Hepatocyte (in vitro differentiated cells): ENCODE measurements around the gene SOCS4. TPM values are rescaled to one million over a fixed set of nuclear protein-coding genes. Genes with fewer than 3 reads are reported as not detected.

ENCODE experiments used
- DNase-seq: peaks from one replicate; pipeline ENCODE4 v3.0.0-alpha.2; 2016; ENCODE audit warnings: low spot score
- H2AFZ ChIP-seq: fragments of 200-600 bp; sonication (generic); 2 replicates; pipeline ENCODE4 v1.6.0; 2016; ENCODE audit warnings: antibody characterized with exemption, mild to moderate bottlenecking
- H3K27ac ChIP-seq: fragments of 200-600 bp; sonication (generic); 2 replicates; pipeline ENCODE4 v1.5.1; 2016; ENCODE audit warnings: mild to moderate bottlenecking
- H3K27me3 ChIP-seq: fragments of 200-600 bp; sonication (generic); 2 replicates; pipeline ENCODE4 v1.6.1; 2016
- H3K36me3 ChIP-seq: fragments of 200-600 bp; sonication (generic); replicated peaks from 2 replicates; pipeline ENCODE4 v1.5.1; 2016; ENCODE audit warnings: low read depth; ENCODE audit not compliant: insufficient read depth
- H3K4me1 ChIP-seq: fragments of 200-600 bp; sonication (generic); 2 replicates; pipeline ENCODE4 v1.5.1; 2016; ENCODE audit warnings: mild to moderate bottlenecking, moderate library complexity; ENCODE audit not compliant: insufficient read depth
- H3K4me2 ChIP-seq: fragments of 200-600 bp; sonication (generic); 2 replicates; pipeline ENCODE4 v1.6.0; 2016
- H3K4me3 ChIP-seq: fragments of 200-600 bp; sonication (generic); 2 replicates; pipeline ENCODE4 v1.5.1; 2016; ENCODE audit warnings: mild to moderate bottlenecking
- H3K79me2 ChIP-seq: fragments of 200-600 bp; sonication (generic); 2 replicates; pipeline ENCODE4 v1.6.0; 2017; ENCODE audit warnings: mild to moderate bottlenecking
- H3K9me2 ChIP-seq: fragments of 200-600 bp; sonication (generic); replicated peaks from 2 replicates; pipeline ENCODE4 v1.6.0; 2017; ENCODE audit warnings: mild to moderate bottlenecking; ENCODE audit not compliant: insufficient read depth
- H3K9me3 ChIP-seq: fragments of 200-600 bp; sonication (generic); 2 replicates; pipeline ENCODE4 v1.5.1; 2016; ENCODE audit warnings: low read depth, mild to moderate bottlenecking
- H4K20me1 ChIP-seq: fragments of 200-600 bp; sonication (generic); 2 replicates; pipeline ENCODE4 v1.6.0; 2016; ENCODE audit warnings: mild to moderate bottlenecking; ENCODE audit not compliant: insufficient read depth, poor library complexity, severe bottlenecking
- EZH2 ChIP-seq: fragments of 200-600 bp; sonication (generic); IDR thresholded peaks from 2 replicates; pipeline ENCODE4 v1.6.1; 2016; ENCODE audit warnings: antibody characterized with exemption, mild to moderate bottlenecking, borderline replicate concordance
- EZH2phosphoT487 ChIP-seq: fragments of 200-600 bp; sonication (generic); IDR thresholded peaks from one replicate; pipeline ENCODE4 v1.6.1; 2018; ENCODE audit warnings: antibody characterized with exemption, mild to moderate bottlenecking, low read depth, moderate library complexity; ENCODE audit not compliant: unreplicated experiment, severe bottlenecking
- WGBS: methylation state at CpG from one replicate; pipeline ENCODE4 v1.1.6; 2016; ENCODE audit warnings: low lambda C conversion rate; ENCODE audit errors: missing lambda C conversion rate; 5-methylcytosine and 5-hydroxymethylcytosine counted together
- polyA plus RNA-seq: library from polyadenylated mRNA; unstranded; fragments of >200 nt; fragmentation: Nextera tagmentation; extraction: Ambion mirVana; gene quantifications from 2 replicates; pipeline ENCODE4 v1.2.1, GENCODE V29; 2016
- total RNA-seq: library from RNA; depleted of rRNA; stranded (reverse); fragments of >200 nt; gene quantifications from 2 replicates; pipeline ENCODE4 v1.2.3, GENCODE V29; 2014
- TF ChIP-seq, protein P1 (sequence below): fragments of 200-600 bp; sonication (generic); IDR thresholded peaks from 2 replicates; pipeline ENCODE4 v1.5.1; 2016; ENCODE audit warnings: antibody characterized with exemption, mild to moderate bottlenecking; ENCODE audit not compliant: poor library complexity

The SOCS4 gene
- total and polyA plus RNA-seq, 2 experiments from 2014 or later: 4.1 to 18.8 TPM

DNA sequence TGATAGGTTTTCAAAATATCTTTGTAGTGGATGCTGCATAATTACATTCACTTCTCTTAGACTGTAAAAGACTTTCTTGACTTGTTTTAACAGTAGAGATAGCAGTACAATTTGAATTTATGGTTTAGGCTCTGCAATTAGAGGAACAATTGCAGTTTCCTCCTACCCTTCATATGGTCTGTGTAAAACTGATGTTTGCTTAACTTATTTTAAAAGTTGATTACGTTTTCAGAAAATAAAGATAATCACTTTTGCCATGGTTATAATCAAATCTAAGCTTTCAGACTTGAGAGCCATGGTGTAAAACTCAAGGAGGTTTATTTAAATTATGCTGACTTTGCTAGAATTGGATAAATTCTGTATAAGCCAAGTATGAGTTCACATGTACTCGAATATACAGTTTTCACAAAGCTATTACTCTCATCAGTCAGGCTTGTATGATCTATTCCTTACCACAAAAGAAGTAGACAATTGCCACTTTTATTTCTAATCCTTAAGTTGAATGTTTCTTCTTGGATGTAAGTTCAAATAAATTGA is 21.9 kb downstream of the SOCS4 start:
- Histone ChIP-seq H3K4me1 (peaks cover 12% of the 10 kb centered on the region), H3K27ac (no peak overlapping the region), H3K36me3 (no peaks in the 10 kb centered on the region), H3K4me2 (no peak overlapping the region), H3K4me3 (no peak overlapping the region), H3K9me2 (no peaks in the 10 kb centered on the region), H4K20me1 (peaks cover 7% of the 10 kb centered on the region), H2AFZ (no peak overlapping the region), H3K27me3 (no peaks in the 10 kb centered on the region), H3K9me3 (no peaks in the 10 kb centered on the region), H3K79me2 (peaks cover 19% of the 10 kb centered on the region)
- 74% methylated on average over 2 of the region's 2 CpGs for WGBS
- TF ChIP-seq EZH2 (no peak), EZH2phosphoT487 (no peak)
- TF ChIP-seq, protein P1, sequence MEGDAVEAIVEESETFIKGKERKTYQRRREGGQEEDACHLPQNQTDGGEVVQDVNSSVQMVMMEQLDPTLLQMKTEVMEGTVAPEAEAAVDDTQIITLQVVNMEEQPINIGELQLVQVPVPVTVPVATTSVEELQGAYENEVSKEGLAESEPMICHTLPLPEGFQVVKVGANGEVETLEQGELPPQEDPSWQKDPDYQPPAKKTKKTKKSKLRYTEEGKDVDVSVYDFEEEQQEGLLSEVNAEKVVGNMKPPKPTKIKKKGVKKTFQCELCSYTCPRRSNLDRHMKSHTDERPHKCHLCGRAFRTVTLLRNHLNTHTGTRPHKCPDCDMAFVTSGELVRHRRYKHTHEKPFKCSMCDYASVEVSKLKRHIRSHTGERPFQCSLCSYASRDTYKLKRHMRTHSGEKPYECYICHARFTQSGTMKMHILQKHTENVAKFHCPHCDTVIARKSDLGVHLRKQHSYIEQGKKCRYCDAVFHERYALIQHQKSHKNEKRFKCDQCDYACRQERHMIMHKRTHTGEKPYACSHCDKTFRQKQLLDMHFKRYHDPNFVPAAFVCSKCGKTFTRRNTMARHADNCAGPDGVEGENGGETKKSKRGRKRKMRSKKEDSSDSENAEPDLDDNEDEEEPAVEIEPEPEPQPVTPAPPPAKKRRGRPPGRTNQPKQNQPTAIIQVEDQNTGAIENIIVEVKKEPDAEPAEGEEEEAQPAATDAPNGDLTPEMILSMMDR: no peak
- no peak for DNase-seq

DNA sequence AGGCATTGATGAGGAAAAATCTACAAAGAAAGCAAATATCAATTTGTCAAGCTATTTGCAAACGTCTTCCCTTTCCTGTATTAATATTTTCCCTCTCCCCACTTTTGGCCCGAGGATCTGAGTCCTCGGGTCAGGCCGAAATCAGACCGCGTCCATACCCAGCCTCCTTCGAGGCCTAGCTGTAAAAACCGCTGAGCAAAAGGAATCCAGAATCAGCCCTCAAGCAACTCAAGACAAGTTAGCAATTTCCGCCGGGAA is 24.1 kb downstream of the SOCS4 start:
- Histone ChIP-seq H3K9me3 (no peaks in the 10 kb centered on the region), H3K4me2 (peak overlapping the region; percentile 74), H2AFZ (peak overlapping the region; percentile 85), H3K36me3 (no peaks in the 10 kb centered on the region), H3K4me3 (peak overlapping the region; percentile 4), H4K20me1 (peaks cover 26% of the 10 kb centered on the region), H3K27ac (peak overlapping the region; percentile 100), H3K4me1 (peaks cover 12% of the 10 kb centered on the region), H3K27me3 (no peaks in the 10 kb centered on the region), H3K79me2 (peaks cover 40% of the 10 kb centered on the region), H3K9me2 (no peaks in the 10 kb centered on the region)
- no peak for DNase-seq
- TF ChIP-seq, protein P1: no peak
- TF ChIP-seq EZH2 (no peak), EZH2phosphoT487 (no peak)
- 3% methylated on average over 10 of the region's 10 CpGs for WGBS

DNA sequence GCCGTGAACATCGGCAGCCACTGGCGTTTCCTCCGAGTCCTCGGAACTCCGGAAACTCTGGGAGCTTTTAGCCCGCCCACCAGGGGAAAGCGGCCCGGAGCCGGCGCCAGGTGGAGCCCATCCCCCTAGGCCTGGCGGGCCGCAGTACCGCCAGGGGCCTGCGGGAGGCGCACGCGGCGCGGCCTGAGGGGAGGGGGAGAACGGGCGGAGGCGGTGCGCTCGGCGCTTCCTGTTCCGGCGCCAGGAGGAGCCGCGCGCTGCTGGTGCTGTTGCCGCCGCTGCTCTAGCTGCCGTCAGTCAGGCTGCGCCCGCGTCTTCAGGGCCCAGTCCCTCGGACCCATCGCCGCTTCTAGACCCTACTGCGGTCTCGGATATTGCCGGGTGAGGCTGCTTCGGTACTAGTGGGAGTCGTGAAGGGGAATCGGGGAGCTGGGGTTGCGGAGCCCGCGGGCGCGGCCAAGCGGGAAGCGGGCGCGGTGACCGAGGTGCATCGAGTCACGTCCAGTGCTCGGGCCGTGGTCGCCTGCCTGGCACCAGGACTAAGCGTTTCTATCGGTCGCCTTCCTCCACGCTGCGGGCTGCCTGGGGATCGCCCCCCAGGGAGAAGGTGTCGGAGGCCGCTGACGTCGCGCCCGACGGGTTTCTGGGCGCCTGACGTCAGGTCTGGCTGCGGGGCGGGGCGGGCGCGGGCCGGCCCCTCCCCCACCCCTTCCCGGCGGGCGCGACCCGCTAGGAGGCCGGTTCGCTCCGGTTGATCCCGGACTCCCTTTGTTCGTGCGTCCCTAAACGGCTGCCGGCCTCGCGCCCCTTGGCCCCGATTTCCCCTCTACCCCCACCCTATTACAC is 24.6 kb downstream of the SOCS4 start, which contains the start of gene MAPK1IP1L:
TSS of gene MAPK1IP1L (plus strand) at position 225 of the 846 bp plus-strand sequence. CDS start 10,037 bp downstream, outside the sequence.
- H3K27me3 ChIP-seq: no peaks in the 10 kb centered on the region
- H3K4me3 ChIP-seq: peak within 1 kb of the TSS; percentile 79
- peaks cover 31% of the 10 kb centered on the region for H4K20me1 ChIP-seq
- no peaks in the 10 kb centered on the region for H3K9me3 ChIP-seq
- WGBS: 1% methylated on average over 67 of the region's 98 CpGs
- peak; percentile 96 for DNase-seq
- no peaks in the 10 kb centered on the region for H3K36me3 ChIP-seq
- peak within 1 kb of the TSS; percentile 85 for H2AFZ ChIP-seq
- H3K79me2 ChIP-seq: peaks cover 46% of the 10 kb centered on the region
- H3K4me2 ChIP-seq: peak within 1 kb of the TSS; percentile 77
- H3K27ac ChIP-seq: peak within 1 kb of the TSS; percentile 100
- peaks cover 12% of the 10 kb centered on the region for H3K4me1 ChIP-seq
- TF ChIP-seq, protein P1: peak; percentile 99
- TF ChIP-seq EZH2phosphoT487: no peak
- H3K9me2 ChIP-seq: no peaks in the 10 kb centered on the region
